Gastrocnemius medialis (tissue), 4 donors: ENCODE data around the gene SLC25A30. TPM values are rescaled to one million over a fixed set of nuclear protein-coding genes. Genes with fewer than 3 reads are reported as not detected.

Source experiments
- ATAC-seq, 2 donors: fragments of 150-250 bp; one replicate each; pipeline ENCODE4 v1.9.1; 2016
- DNase-seq, 2 donors: peaks; one replicate each; pipeline ENCODE4 v3.0.0-alpha.2; 2019
- H3K27ac ChIP-seq, 4 donors: fragments of 200-600 bp; sonication (generic); 1 replicate in 1 of 4; 2 replicates in 3 of 4; pipeline ENCODE4 v1.5.1; 2016 to 2018; ENCODE audit warnings: mild to moderate bottlenecking in 2 of 4, moderate library complexity in 1 of 4
- H3K27me3 ChIP-seq, 3 donors: fragments of 200-600 bp; sonication (generic) in 2 of 3; 1 replicate in 1 of 3; 2 replicates in 2 of 3; pipeline versions ENCODE4 v1.5.1 to v1.6.0; 2016 to 2019; ENCODE audit warnings: mild to moderate bottlenecking in 1 of 3, moderate library complexity in 1 of 3
- H3K36me3 ChIP-seq, 2 donors: fragments of 200-600 bp; sonication (generic) in 1 of 2; one replicate each; pipeline ENCODE4 v1.5.1; 2017 to 2018
- H3K4me1 ChIP-seq, 2 donors: fragments of 200-600 bp; sonication (generic) in 1 of 2; one replicate each; pipeline ENCODE4 v1.5.1; 2016 to 2017; ENCODE audit warnings: mild to moderate bottlenecking in 2 of 2
- H3K4me3 ChIP-seq, 4 donors: fragments of 200-600 bp; sonication (generic) in 3 of 4; 1 replicate in 1 of 4; 2 replicates in 3 of 4; pipeline ENCODE4 v1.5.1; 2016 to 2019; ENCODE audit warnings: mild to moderate bottlenecking in 2 of 4
- H3K9me3 ChIP-seq, 3 donors: fragments of 200-600 bp; sonication (generic) in 2 of 3; 1 replicate in 1 of 3; 2 replicates in 2 of 3; pipeline ENCODE4 v1.5.1; 2016 to 2019
- CTCF ChIP-seq, 5 experiments: fragments of 450-650 bp in 3 of 5; fragments of 200-600 bp in 2 of 5; sonication (generic) in 2 of 5; IDR thresholded peaks in 4 of 5; conservative IDR thresholded peaks in 1 of 5; 1 replicate in 4 of 5; 2 replicates in 1 of 5; pipeline ENCODE4 v1.5.1; 2016 to 2019; ENCODE audit warnings: antibody characterized with exemption in 5 of 5, mild to moderate bottlenecking in 3 of 5, moderate library complexity in 3 of 5
- POLR2A ChIP-seq, 2 donors: fragments of 450-650 bp; IDR thresholded peaks; one replicate each; pipeline ENCODE4 v1.6.1; 2017; ENCODE audit warnings: antibody characterized with exemption in 2 of 2, mild to moderate bottlenecking in 2 of 2, moderate library complexity in 2 of 2
- in situ Hi-C, 4 donors: fragments of 200-750 bp; cut with MboI; loops; one replicate each; pipeline versions ENCODE4 v1.15.0 to v1.8.0; 2017; ENCODE audit warnings: low sequenced_read_pairs in 4 of 4
- intact Hi-C: fragments of 100-400 bp; cut with DNase I; formaldehyde crosslinking; loops from one replicate; pipeline ENCODE4 v1.15.1; 2023; ENCODE audit warnings: low total_unique reads
- total RNA-seq, 4 donors: library from RNA; depleted of rRNA; stranded (reverse); fragments of >200 nt; gene quantifications; one replicate each; pipeline versions ENCODE4 v1.1.0 to v1.2.3, GENCODE V29; 2016

The SLC25A30 gene
- total RNA-seq, 4 donors from 2014 or later, result 4.2 to 27.1 (median 14.6) TPM

DNA sequence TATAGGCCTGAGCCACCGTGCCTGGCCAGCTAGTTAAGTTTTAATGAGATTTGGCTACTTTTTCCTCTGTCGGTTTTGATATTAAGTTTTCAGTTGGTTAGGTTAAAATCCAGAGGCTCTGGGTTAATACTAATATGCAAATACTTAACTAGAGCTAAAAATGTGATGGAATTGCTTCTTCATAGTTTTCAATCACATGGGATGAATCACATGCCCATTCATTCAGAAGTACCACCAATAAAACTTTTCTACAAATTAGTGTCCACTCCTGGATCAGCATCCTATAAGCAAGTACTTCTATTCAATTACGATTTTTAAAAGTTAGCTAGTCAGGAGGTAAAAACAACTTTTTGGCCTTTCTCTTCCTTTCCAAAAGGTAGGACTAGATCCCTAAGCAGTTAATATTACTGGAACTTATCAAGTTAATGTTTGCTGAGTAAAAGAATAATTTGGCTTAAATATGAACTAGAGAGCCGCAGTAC, 4.3 kb downstream of the SLC25A30 start:
- Histone ChIP-seq H3K27ac (peak overlapping the region; percentile 91 to 99 (median 94)), H3K4me1 (peaks cover 50 to 56% of the 10 kb centered on the region in 2 donors)
- in situ Hi-C loops, result no loop called here

DNA sequence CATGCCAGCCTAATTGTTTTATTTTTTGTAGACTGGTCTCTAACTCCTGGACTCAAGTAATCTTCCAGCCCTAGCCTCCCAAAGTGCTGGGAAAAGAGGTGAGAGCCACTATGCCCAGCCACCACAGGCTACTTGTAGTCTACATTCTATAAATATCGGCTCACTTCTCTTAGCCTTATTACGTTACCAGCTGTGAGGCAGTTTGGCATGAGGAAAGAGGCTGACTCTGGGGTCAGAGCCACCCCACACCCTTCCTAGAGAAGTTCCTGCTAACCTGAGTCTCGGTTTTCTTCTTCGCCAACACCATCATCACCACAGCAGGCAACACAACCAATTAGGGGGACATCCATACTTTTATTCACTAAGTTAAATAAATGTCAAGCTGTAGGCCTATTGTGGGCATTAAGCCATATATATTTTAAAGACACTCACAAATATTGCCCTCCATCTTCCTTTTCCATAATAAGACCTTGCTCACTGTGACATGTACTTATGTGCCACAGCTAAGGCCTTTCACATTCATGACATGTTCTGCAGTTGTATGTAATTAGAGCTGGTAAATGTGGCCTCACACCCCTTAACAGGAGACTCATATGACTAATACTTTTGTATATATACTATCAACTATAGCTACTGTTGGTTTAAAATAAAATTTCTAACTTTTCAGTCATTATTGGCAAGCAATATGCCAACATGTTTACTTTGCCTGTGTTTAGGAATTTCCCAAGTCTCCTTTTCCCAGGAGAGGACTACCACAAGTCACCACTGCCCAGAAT, 5.7 kb downstream of the SLC25A30 start:
- peak in 1 of 2 donors; percentile 68 for DNase-seq
- TF ChIP-seq CTCF (IDR thresholded peaks at IDR 0.05 in 4 of 5, conservative IDR thresholded peaks at IDR 0.05 in 1 of 5) (no peak), POLR2A (IDR thresholded peaks at IDR 0.05) (peak in 1 of 2 donors; percentile 24)
- Histone ChIP-seq H3K27me3 (no peaks in the 10 kb centered on the region), H3K4me3 (peak overlapping the region in 1 of 4 donors; percentile 15), H3K9me3 (no peaks in the 10 kb centered on the region), H3K4me1 (peaks cover 52 to 56% of the 10 kb centered on the region in 2 donors), H3K36me3 (peaks cover 0 to 16% of the 10 kb centered on the region in 2 donors), H3K27ac (peak overlapping the region; percentile 91 to 99 (median 94))
- in situ Hi-C loops, result no loop called here
- intact Hi-C loops, result no loop called here
- peak; percentile 81 to 91 for ATAC-seq

More for the DNA sequence above, 4.3 kb downstream of the SLC25A30 start:
- Histone ChIP-seq H3K9me3 (no peaks in the 10 kb centered on the region), H3K4me3 (peak overlapping the region; percentile 21 to 50 (median 47)), H3K36me3 (peaks cover 0 to 6% of the 10 kb centered on the region in 2 donors), H3K27me3 (no peaks in the 10 kb centered on the region)
- no peak for DNase-seq
- intact Hi-C loops, result loop anchor here (2.0 kb wide), 1 partner anchor 73 kb away; the partner anchor contains the start of gene TPT1
- no peak for ATAC-seq
- no peak for TF ChIP-seq POLR2A (IDR thresholded peaks at IDR 0.05)
- no peak for TF ChIP-seq CTCF (IDR thresholded peaks at IDR 0.05 in 4 of 5, conservative IDR thresholded peaks at IDR 0.05 in 1 of 5)

- ATAC-seq (no peak), DNase-seq (no peak)
- Histone ChIP-seq H3K36me3 (peaks cover 0 to 24% of the 10 kb centered on the region in 2 donors), H3K27me3 (no peaks in the 10 kb centered on the region), H3K4me1 (peaks cover 48 to 49% of the 10 kb centered on the region in 2 donors), H3K9me3 (no peaks in the 10 kb centered on the region), H3K4me3 (no peak overlapping the region), H3K27ac (peak overlapping the region; percentile 91 to 99 (median 94))
- in situ Hi-C loops (no loop called here), intact Hi-C loops (no loop called here)
- TF ChIP-seq CTCF (IDR thresholded peaks at IDR 0.05 in 4 of 5, conservative IDR thresholded peaks at IDR 0.05 in 1 of 5) (no peak), POLR2A (IDR thresholded peaks at IDR 0.05) (no peak)
Measured at GRCh38 chr13:45411631-45412030, 6.5 kb downstream of the SLC25A30 start.

GRCh38 chr13:45411221-45411620, 7.0 kb downstream of the SLC25A30 start:
- intact Hi-C loops, result no loop called here
- H3K9me3 ChIP-seq, result no peaks in the 10 kb centered on the region
- DNase-seq (no peak), ATAC-seq (no peak)
- no peak overlapping the region for H3K4me3 ChIP-seq
- H3K27ac ChIP-seq, result peak overlapping the region; percentile 91 to 99 (median 94)
- no peaks in the 10 kb centered on the region for H3K27me3 ChIP-seq
- TF ChIP-seq POLR2A (IDR thresholded peaks at IDR 0.05) (no peak), CTCF (IDR thresholded peaks at IDR 0.05 in 4 of 5, conservative IDR thresholded peaks at IDR 0.05 in 1 of 5) (no peak)
- peaks cover 0 to 28% of the 10 kb centered on the region in 2 donors for H3K36me3 ChIP-seq
- in situ Hi-C loops, result no loop called here
- peaks cover 44 to 45% of the 10 kb centered on the region in 2 donors for H3K4me1 ChIP-seq
